Measurements from ENCODE around the gene DOCK1. TPM values are rescaled to one million over a fixed set of nuclear protein-coding genes. Genes with fewer than 3 reads are reported as not detected.
"Not testable (repeated sequence)": the region's sequence is repeated elsewhere in the genome, so short reads cannot be mapped to it uniquely, and the experiment has no call there.

The DOCK1 gene
- total RNA-seq, 3 donors from 2014 or later, result 50.4 to 101 (median 69.2) TPM

GRCh38 chr10:126910196-126910595, 5.0 kb downstream of the DOCK1 start:
- DNase-seq (ENCODE audit: low spot score in 2 of 2), result no peak
- H3K27me3 ChIP-seq, result no peaks in the 10 kb centered on the region
- H3K4me1 ChIP-seq, result no peaks in the 10 kb centered on the region
- H3K36me3 ChIP-seq, result no peaks in the 10 kb centered on the region
- intact Hi-C loops (cut with DNase I; ENCODE audit: low total_unique reads), result no loop called here
- no peaks in the 10 kb centered on the region for H3K9me3 ChIP-seq
- H3K4me3 ChIP-seq, result no peak overlapping the region
- H3K27ac ChIP-seq, result no peak overlapping the region
- no peak for TF ChIP-seq POLR2A (IDR thresholded peaks at IDR 0.05)
- no peak for TF ChIP-seq POLR2AphosphoS5 (IDR thresholded peaks at IDR 0.05)
- TF ChIP-seq, protein P1, sequence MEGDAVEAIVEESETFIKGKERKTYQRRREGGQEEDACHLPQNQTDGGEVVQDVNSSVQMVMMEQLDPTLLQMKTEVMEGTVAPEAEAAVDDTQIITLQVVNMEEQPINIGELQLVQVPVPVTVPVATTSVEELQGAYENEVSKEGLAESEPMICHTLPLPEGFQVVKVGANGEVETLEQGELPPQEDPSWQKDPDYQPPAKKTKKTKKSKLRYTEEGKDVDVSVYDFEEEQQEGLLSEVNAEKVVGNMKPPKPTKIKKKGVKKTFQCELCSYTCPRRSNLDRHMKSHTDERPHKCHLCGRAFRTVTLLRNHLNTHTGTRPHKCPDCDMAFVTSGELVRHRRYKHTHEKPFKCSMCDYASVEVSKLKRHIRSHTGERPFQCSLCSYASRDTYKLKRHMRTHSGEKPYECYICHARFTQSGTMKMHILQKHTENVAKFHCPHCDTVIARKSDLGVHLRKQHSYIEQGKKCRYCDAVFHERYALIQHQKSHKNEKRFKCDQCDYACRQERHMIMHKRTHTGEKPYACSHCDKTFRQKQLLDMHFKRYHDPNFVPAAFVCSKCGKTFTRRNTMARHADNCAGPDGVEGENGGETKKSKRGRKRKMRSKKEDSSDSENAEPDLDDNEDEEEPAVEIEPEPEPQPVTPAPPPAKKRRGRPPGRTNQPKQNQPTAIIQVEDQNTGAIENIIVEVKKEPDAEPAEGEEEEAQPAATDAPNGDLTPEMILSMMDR (IDR thresholded peaks at IDR 0.05), result no peak

GRCh38 chr10:126910798-126911197, 5.6 kb downstream of the DOCK1 start:
- Histone ChIP-seq H3K27me3 (no peaks in the 10 kb centered on the region), H3K4me3 (no peak overlapping the region), H3K27ac (no peak overlapping the region), H3K9me3 (no peaks in the 10 kb centered on the region), H3K36me3 (no peaks in the 10 kb centered on the region), H3K4me1 (no peaks in the 10 kb centered on the region)
- intact Hi-C loops (cut with DNase I; ENCODE audit: low total_unique reads), result no loop called here
- TF ChIP-seq POLR2A (IDR thresholded peaks at IDR 0.05) (no peak), POLR2AphosphoS5 (IDR thresholded peaks at IDR 0.05) (no peak)
- TF ChIP-seq, protein P1 (IDR thresholded peaks at IDR 0.05), result no peak
- no peak for DNase-seq (ENCODE audit: low spot score in 2 of 2)

DNA sequence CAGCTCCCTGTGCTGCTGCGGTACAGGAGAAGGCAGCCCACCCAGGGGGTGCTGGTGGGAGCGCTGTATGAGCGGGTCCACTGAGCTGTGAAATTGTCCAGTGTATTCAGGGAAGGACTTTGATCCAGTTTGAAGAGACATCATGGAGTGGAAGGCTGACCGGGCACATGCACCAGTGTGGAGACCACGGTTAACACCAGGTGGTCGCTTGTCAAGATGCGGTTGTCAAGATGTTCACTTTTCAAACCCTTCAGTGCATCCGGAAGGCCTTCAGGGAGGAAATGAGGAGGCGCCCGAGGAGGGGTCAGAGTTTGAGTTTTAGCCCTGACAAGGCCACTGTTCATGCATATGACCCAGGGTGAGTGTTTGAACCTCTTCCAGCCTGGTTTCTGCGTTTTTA, 6.1 kb downstream of the DOCK1 start:
- Histone ChIP-seq H3K36me3 (no peaks in the 10 kb centered on the region), H3K27ac (no peak overlapping the region), H3K4me1 (no peaks in the 10 kb centered on the region), H3K27me3 (no peaks in the 10 kb centered on the region), H3K4me3 (no peak overlapping the region), H3K9me3 (no peaks in the 10 kb centered on the region)
- no peak for DNase-seq (ENCODE audit: low spot score in 2 of 2)
- TF ChIP-seq, protein P1 (IDR thresholded peaks at IDR 0.05), result no peak
- intact Hi-C loops (cut with DNase I; ENCODE audit: low total_unique reads), result no loop called here

DNA sequence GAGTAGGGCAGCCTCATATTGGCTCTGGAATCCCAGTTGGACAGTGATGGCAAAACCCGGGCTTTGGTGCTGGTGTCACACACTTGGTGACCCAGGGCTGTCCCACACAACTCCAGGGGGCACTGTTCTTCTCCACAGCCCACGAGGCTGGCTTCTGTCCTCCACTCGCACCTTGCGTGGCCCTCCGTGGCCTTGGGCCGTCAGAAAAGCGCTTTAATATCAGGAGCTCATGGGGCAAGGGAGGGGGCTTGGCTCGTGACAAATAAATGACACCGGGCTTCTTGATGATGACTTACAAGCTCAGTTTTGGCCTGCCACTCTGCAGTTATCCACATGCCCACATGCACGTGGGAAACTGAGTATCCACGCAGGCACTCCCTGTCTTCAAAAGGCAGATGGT, 8.1 kb downstream of the DOCK1 start:
- intact Hi-C loops (cut with DNase I; ENCODE audit: low total_unique reads), result no loop called here
- Histone ChIP-seq H3K4me1 (no peaks in the 10 kb centered on the region), H3K36me3 (no peaks in the 10 kb centered on the region), H3K9me3 (no peaks in the 10 kb centered on the region), H3K27me3 (no peaks in the 10 kb centered on the region), H3K4me3 (no peak overlapping the region), H3K27ac (no peak overlapping the region)
- no peak for TF ChIP-seq POLR2A (IDR thresholded peaks at IDR 0.05)
- TF ChIP-seq POLR2AphosphoS5 (IDR thresholded peaks at IDR 0.05), result no peak
- TF ChIP-seq, protein P1 (IDR thresholded peaks at IDR 0.05), result no peak
- no peak for DNase-seq (ENCODE audit: low spot score in 2 of 2)

DNA sequence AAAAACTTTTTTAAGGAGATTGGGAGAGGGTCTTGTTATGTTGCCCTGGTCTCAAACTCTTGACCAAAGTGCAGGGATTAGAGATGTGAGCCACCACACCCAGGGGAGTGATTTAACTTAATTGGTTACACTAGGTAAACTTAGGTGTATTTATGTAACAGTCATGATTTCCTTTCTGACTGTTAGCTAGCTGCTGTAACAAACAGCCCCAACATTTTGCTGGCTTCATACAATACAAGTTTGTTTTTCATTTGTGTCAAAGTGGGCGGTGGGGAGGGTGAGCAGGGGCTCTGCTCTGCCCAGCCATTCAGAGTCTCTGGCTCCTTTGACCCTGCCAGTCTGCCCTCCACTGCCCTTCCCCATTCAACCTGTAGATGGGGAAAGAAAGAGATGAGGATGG, 9.3 kb downstream of the DOCK1 start:
- H3K9me3 ChIP-seq, result no peaks in the 10 kb centered on the region
- H3K4me3 ChIP-seq, result no peak overlapping the region
- TF ChIP-seq POLR2A (IDR thresholded peaks at IDR 0.05), result no peak
- TF ChIP-seq, protein P1 (IDR thresholded peaks at IDR 0.05), result no peak
- no peak for TF ChIP-seq POLR2AphosphoS5 (IDR thresholded peaks at IDR 0.05)
- intact Hi-C loops (cut with DNase I; ENCODE audit: low total_unique reads), result no loop called here
- H3K4me1 ChIP-seq, result no peaks in the 10 kb centered on the region
- no peak overlapping the region for H3K27ac ChIP-seq
- H3K36me3 ChIP-seq, result no peaks in the 10 kb centered on the region
- DNase-seq (ENCODE audit: low spot score in 2 of 2), result no peak
- H3K27me3 ChIP-seq, result no peaks in the 10 kb centered on the region

GRCh38 chr10:126916952-126917351, 11.7 kb downstream of the DOCK1 start:
- intact Hi-C loops (cut with DNase I; ENCODE audit: low total_unique reads); H3K27ac ChIP-seq; H3K27me3 ChIP-seq; H3K4me1 ChIP-seq; DNase-seq (ENCODE audit: low spot score in 2 of 2); H3K4me3 ChIP-seq; H3K9me3 ChIP-seq; H3K36me3 ChIP-seq: not testable (repeated sequence)

Measured in breast epithelium (tissue), 4 donors.